DND-41 (cell line): ENCODE measurements around the gene PRIMA1.

ENCODE experiments used
- ATAC-seq: fragments of 200-7000 bp; cut with Tn5 transposase; 3 replicates; pipeline ENCODE4 v1.9.1; 2021; ENCODE audit warnings: low read depth; ENCODE audit not compliant: insufficient read depth
- DNase-seq: peaks from one replicate; pipeline ENCODE4 v3.0.0-alpha.2; 2020
- H2AFZ ChIP-seq: 2 replicates; pipeline ENCODE4 v1.6.0; 2012; ENCODE audit warnings: low read depth, low read length
- H3K27ac ChIP-seq: 2 replicates; pipeline ENCODE4 v1.5.1; 2012; ENCODE audit warnings: low read length, inconsistent platforms
- H3K27me3 ChIP-seq: fragments of 200-600 bp; sonication (generic); 2 replicates; pipeline ENCODE4 v1.6.0; 2012; ENCODE audit warnings: low read length, mild to moderate bottlenecking, inconsistent platforms; ENCODE audit not compliant: insufficient read depth, poor library complexity
- H3K36me3 ChIP-seq: 2 replicates; pipeline ENCODE4 v1.5.1; 2012; ENCODE audit warnings: low read length, inconsistent platforms; ENCODE audit not compliant: insufficient read depth
- H3K4me1 ChIP-seq: 2 replicates; pipeline ENCODE4 v1.5.1; 2012; ENCODE audit warnings: mild to moderate bottlenecking, low read length; ENCODE audit not compliant: insufficient read depth
- H3K4me2 ChIP-seq: 2 replicates; pipeline ENCODE4 v1.6.0; 2012; ENCODE audit warnings: mild to moderate bottlenecking, moderate library complexity, low read length, inconsistent platforms; ENCODE audit not compliant: insufficient read depth
- H3K4me3 ChIP-seq, 2 experiments: fragments of 200-600 bp in 1 of 2; shearing (Covaris generic) in 1 of 2; 2 replicates each; pipeline ENCODE4 v1.5.1; 2012 to 2016; ENCODE audit warnings: inconsistent platforms in 2 of 2, low read length in 2 of 2, mild to moderate bottlenecking in 2 of 2, low read depth in 1 of 2, moderate library complexity in 1 of 2
- H3K79me2 ChIP-seq: 2 replicates; pipeline ENCODE4 v1.6.0; 2012; ENCODE audit warnings: low read length, inconsistent platforms; ENCODE audit not compliant: insufficient read depth
- H3K9ac ChIP-seq: 2 replicates; pipeline ENCODE4 v1.6.0; 2012; ENCODE audit warnings: low read depth, mild to moderate bottlenecking, inconsistent platforms, low read length, moderate library complexity
- H3K9me3 ChIP-seq: 2 replicates; pipeline ENCODE4 v1.5.1; 2012; ENCODE audit warnings: low read length, moderate library complexity, mild to moderate bottlenecking, inconsistent platforms; ENCODE audit not compliant: insufficient read depth, severe bottlenecking
- H4K20me1 ChIP-seq: 2 replicates; pipeline ENCODE4 v1.6.0; 2012; ENCODE audit warnings: low read length; ENCODE audit not compliant: insufficient read depth
- CTCF ChIP-seq: IDR thresholded peaks from 2 replicates; pipeline ENCODE4 v1.5.1; 2012; ENCODE audit warnings: borderline replicate concordance, low read length, moderate library complexity, mild to moderate bottlenecking; ENCODE audit not compliant: poor library complexity, severe bottlenecking; ENCODE audit errors: extremely low read depth
- EZH2 ChIP-seq: IDR thresholded peaks from 3 replicates; pipeline ENCODE4 v1.6.1; 2012; ENCODE audit warnings: borderline replicate concordance, low read depth, mild to moderate bottlenecking, moderate library complexity, low read length, inconsistent platforms; ENCODE audit not compliant: severe bottlenecking

Gene PRIMA1

GRCh38 chr14:93690146-93690545 is 98.1 kb downstream of the PRIMA1 start:
- Histone ChIP-seq H3K4me1 (no peaks in the 10 kb centered on the region), H3K27ac (no peak overlapping the region), H3K9me3 (no peaks in the 10 kb centered on the region), H3K9ac (no peak overlapping the region), H3K79me2 (no peaks in the 10 kb centered on the region), H3K27me3 (peaks cover 13% of the 10 kb centered on the region), H2AFZ (no peak overlapping the region), H3K4me3 (no peak overlapping the region), H4K20me1 (no peaks in the 10 kb centered on the region), H3K36me3 (no peaks in the 10 kb centered on the region), H3K4me2 (no peak overlapping the region)
- no peak for TF ChIP-seq EZH2
- TF ChIP-seq CTCF = no peak
- DNase-seq (no peak), ATAC-seq (no peak)

- H2AFZ ChIP-seq = no peak overlapping the region
- ATAC-seq = no peak
- no peaks in the 10 kb centered on the region for H3K79me2 ChIP-seq
- peaks cover 13% of the 10 kb centered on the region for H3K27me3 ChIP-seq
- DNase-seq = no peak
- no peak overlapping the region for H3K4me2 ChIP-seq
- H3K27ac ChIP-seq = no peak overlapping the region
- no peaks in the 10 kb centered on the region for H3K36me3 ChIP-seq
- H3K9ac ChIP-seq = no peak overlapping the region
- TF ChIP-seq EZH2 (no peak), CTCF (no peak)
- no peak overlapping the region for H3K4me3 ChIP-seq
- H4K20me1 ChIP-seq = no peaks in the 10 kb centered on the region
- no peaks in the 10 kb centered on the region for H3K9me3 ChIP-seq
- no peaks in the 10 kb centered on the region for H3K4me1 ChIP-seq
Measured at GRCh38 chr14:93688820-93689219, 99.5 kb downstream of the PRIMA1 start.

GRCh38 chr14:93688239-93688666 is 100.0 kb downstream of the PRIMA1 start:
- Histone ChIP-seq H2AFZ (no peak overlapping the region), H4K20me1 (no peaks in the 10 kb centered on the region), H3K36me3 (no peaks in the 10 kb centered on the region), H3K79me2 (no peaks in the 10 kb centered on the region), H3K27ac (no peak overlapping the region), H3K27me3 (peaks cover 13% of the 10 kb centered on the region), H3K9ac (no peak overlapping the region), H3K9me3 (no peaks in the 10 kb centered on the region), H3K4me2 (no peak overlapping the region), H3K4me3 (no peak overlapping the region), H3K4me1 (no peaks in the 10 kb centered on the region)
- TF ChIP-seq EZH2 = no peak
- TF ChIP-seq CTCF = no peak
- no peak for ATAC-seq
- DNase-seq = no peak

- Histone ChIP-seq H3K36me3 (no peaks in the 10 kb centered on the region), H2AFZ (no peak overlapping the region), H3K27me3 (peaks cover 13% of the 10 kb centered on the region), H3K27ac (no peak overlapping the region), H4K20me1 (no peaks in the 10 kb centered on the region), H3K4me1 (no peaks in the 10 kb centered on the region), H3K4me2 (no peak overlapping the region), H3K9ac (no peak overlapping the region), H3K79me2 (no peaks in the 10 kb centered on the region), H3K9me3 (no peaks in the 10 kb centered on the region), H3K4me3 (no peak overlapping the region)
- no peak for TF ChIP-seq EZH2
- TF ChIP-seq CTCF = no peak
- ATAC-seq (no peak), DNase-seq (no peak)
Measured at GRCh38 chr14:93686268-93686667, 102.0 kb downstream of the PRIMA1 start.
